Small intestine (tissue), 7 donors: Measurements from ENCODE around the gene SERBP1. TPM values are rescaled to one million over a fixed set of nuclear protein-coding genes. Genes with fewer than 3 reads are reported as not detected.
"Not testable (repeated sequence)": the region's sequence is repeated elsewhere in the genome, so short reads cannot be mapped to it uniquely, and the experiment has no call there.

Experiments
- DNase-seq, 2 donors: peaks; one replicate each; pipeline versions ENCODE4 v3.0.0 to v3.0.0-alpha.2; 2013
- FAIRE-seq: peaks from 2 replicates; lab custom pipeline; 2012; peaks lifted over from hg19 to GRCh38; lab: Jason Lieb, UNC
- H3K27ac ChIP-seq, 3 donors: one replicate each; pipeline ENCODE4 v1.5.1; 2013; ENCODE audit warnings: low read length in 2 of 3, mild to moderate bottlenecking in 2 of 3, control low read depth in 1 of 3, inconsistent platforms in 1 of 3, low read depth in 1 of 3, moderate library complexity in 1 of 3
- H3K27me3 ChIP-seq, 3 donors: one replicate each; pipeline ENCODE4 v1.6.1; 2013; ENCODE audit warnings: low read length in 3 of 3, inconsistent platforms in 1 of 3; ENCODE audit not compliant: control insufficient read depth in 3 of 3, insufficient read depth in 3 of 3
- H3K36me3 ChIP-seq, 3 donors: one replicate each; pipeline ENCODE4 v1.6.1; 2013; ENCODE audit warnings: low read length in 3 of 3, inconsistent platforms in 1 of 3, low read depth in 1 of 3, mild to moderate bottlenecking in 1 of 3, moderate library complexity in 1 of 3; ENCODE audit not compliant: control insufficient read depth in 3 of 3, insufficient read depth in 2 of 3
- H3K4me1 ChIP-seq, 3 donors: one replicate each; pipeline ENCODE4 v1.6.1; 2013; ENCODE audit warnings: low read length in 2 of 3, inconsistent platforms in 1 of 3, low read depth in 1 of 3, mild to moderate bottlenecking in 1 of 3, moderate library complexity in 1 of 3; ENCODE audit not compliant: control insufficient read depth in 3 of 3, insufficient read depth in 2 of 3
- H3K4me3 ChIP-seq, 3 donors: one replicate each; pipeline ENCODE4 v1.5.1; 2013; ENCODE audit warnings: low read length in 3 of 3, control low read depth in 1 of 3, inconsistent platforms in 1 of 3, low read depth in 1 of 3, mild to moderate bottlenecking in 1 of 3, moderate library complexity in 1 of 3
- H3K9me3 ChIP-seq, 2 donors: one replicate each; pipeline ENCODE4 v1.6.1; 2013; ENCODE audit warnings: low read depth in 1 of 2, low read length in 1 of 2; ENCODE audit not compliant: control insufficient read depth in 2 of 2, insufficient read depth in 1 of 2
- WGBS, 3 donors: extraction: QIAGEN DNeasy Blood & Tissue Kit; methylation state at CpG; one replicate each; pipeline ENCODE4 v1.1.7; 2013; 5-methylcytosine and 5-hydroxymethylcytosine counted together
- polyA plus RNA-seq, 4 donors: library from polyadenylated mRNA; stranded (reverse) in 3 of 4; unstranded in 1 of 4; fragments of 200-250 nt in 3 of 4; fragments of 120-200 nt in 1 of 4; gene quantifications; one replicate each; pipeline versions ENCODE4 v1.2.1 to v1.2.3, GENCODE V29; 2013
- donor health status: healthy with polysubstance abuse.
- donor health status: control.
- donor health status: control.
- donor health status: Bipolar disorder and iron deficiency.
- donor health status: healthy.

SERBP1 gene
- polyA plus RNA-seq, 4 donors, result 90.8 to 311 (median 153) TPM

DNA sequence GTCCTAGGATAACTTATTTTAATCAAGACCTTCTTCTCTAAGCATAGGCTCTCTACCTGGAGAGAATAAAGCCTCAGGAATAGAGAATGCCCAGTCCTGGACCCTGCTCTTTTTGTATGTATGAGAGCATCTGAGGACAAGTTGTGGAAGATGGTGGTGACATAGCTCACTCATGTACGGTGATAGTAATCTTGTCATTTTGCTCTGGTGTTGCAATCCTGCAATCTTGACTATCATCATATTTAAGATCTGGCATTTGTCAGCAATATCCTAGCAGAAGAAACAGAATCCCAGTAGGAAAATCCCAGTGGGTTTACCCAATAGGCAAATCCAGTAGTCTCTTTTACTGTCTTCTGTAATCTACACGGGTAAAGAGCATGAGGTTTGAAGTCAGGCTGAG, 21.6 kb upstream of the SERBP1 start:
- DNase-seq (no peak), FAIRE-seq (no peak)
- no peaks in the 10 kb centered on the region for H3K9me3 ChIP-seq
- no peaks in the 10 kb centered on the region for H3K4me1 ChIP-seq
- no peak overlapping the region for H3K27ac ChIP-seq
- 78 to 88% (median 87%) methylated on average over 2 of the region's 2 CpGs for WGBS, 3 donors
- no peaks in the 10 kb centered on the region for H3K36me3 ChIP-seq
- H3K27me3 ChIP-seq, result no peaks in the 10 kb centered on the region
- H3K4me3 ChIP-seq, result no peak overlapping the region

DNA sequence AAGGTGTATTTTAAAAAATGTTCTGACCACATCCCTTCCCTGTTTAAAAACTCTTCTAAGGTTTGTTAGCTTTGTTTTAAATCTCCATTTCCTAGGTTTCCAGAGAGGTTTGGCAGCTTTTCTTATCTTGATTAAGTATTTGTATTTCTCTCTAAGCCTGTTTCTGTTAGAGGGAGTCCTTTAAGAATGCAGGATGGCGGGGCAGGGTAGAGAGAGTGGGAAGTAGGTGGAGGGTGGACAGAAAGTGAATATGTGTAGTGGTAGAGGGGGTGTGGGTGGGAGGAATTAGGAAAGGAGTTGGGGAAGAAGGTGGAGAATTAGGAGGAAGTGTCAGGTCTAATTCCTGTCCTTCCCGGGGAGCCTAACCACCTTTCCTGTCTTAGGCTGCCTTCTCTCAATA, 21.2 kb upstream of the SERBP1 start:
- DNase-seq (no peak), FAIRE-seq (no peak)
- H3K4me1 ChIP-seq, result no peaks in the 10 kb centered on the region
- no peak overlapping the region for H3K4me3 ChIP-seq
- H3K9me3 ChIP-seq, result no peaks in the 10 kb centered on the region
- H3K36me3 ChIP-seq, result no peaks in the 10 kb centered on the region
- no peak overlapping the region for H3K27ac ChIP-seq
- no peaks in the 10 kb centered on the region for H3K27me3 ChIP-seq
- 67 to 68% (median 67%) methylated on average over 2 of the region's 2 CpGs for WGBS, 3 donors

DNA sequence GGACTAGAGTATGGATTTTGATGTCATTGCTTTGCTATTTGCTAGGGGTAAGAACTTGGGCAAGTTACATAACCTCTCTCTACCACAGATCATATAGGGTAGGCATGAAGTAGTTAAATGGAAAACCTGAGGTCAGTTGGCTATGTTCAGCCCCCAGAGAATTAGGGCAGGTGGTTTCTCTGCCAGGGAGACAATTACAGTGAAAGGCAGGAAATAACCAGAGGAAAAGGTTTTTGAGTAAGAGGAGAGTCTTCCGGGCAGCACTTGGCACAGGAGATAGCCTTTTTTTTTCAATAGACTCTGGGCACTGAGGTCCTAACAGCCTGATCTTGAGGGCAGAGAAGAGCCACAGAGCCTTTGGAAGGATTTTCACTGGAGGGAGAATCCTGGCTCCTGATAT, 16.7 kb upstream of the SERBP1 start:
- FAIRE-seq (no peak), DNase-seq (no peak)
- H3K27me3 ChIP-seq, result no peaks in the 10 kb centered on the region
- WGBS, 3 donors, result 29 to 48% (median 38%) methylated on average over 1 of the region's 1 CpG
- no peak overlapping the region for H3K4me3 ChIP-seq
- no peaks in the 10 kb centered on the region for H3K4me1 ChIP-seq
- no peak overlapping the region for H3K27ac ChIP-seq
- H3K36me3 ChIP-seq, result no peaks in the 10 kb centered on the region
- H3K9me3 ChIP-seq, result no peaks in the 10 kb centered on the region

DNA sequence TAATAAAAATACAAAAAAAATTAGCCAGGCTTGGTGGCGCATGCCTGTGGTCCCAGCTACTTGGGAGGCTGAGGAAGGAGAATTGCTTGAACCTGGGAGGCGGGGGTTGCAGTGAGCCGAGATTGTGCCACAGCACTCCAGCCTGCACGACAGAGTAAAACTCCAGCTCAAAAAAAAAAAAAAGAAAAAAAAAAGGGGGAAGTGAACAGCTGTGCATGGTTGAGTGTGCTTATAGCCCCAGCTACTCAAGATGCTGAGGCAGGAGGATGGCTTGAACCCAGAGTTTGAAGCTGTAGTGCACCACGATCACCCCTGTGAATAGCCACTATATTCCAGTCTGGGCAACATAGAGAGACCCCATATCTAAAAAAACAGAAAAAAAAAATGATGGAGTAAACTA, 15.8 kb upstream of the SERBP1 start:
- FAIRE-seq, result not testable (repeated sequence)
- WGBS, 3 donors, result 74 to 85% (median 79%) methylated on average over 5 of the region's 5 CpGs

DNA sequence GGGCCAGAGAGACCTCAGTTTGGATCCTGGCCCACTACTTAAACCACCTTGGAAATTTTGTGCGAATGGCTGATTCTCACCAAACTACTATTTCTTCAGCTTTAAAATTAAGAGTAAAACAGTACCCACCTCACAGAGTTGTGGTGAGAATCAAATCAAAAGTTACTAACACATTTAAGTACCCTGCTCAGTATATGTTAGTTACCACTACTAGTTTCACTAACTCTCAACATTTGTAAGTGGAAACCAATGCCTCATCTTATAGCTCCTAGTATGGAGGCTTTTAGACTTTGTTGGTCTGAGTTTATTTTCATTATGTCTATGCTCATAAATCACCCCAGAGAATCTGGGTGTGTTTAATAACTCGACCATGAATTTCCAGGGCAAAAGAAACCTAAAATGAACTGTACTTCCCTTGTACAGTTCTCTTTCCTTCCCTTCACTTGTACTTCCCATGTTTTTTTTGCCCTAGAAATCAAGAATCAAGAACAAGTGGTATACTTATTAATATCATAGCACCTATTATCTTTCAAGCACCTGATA, 11.6 kb upstream of the SERBP1 start:
- H3K4me3 ChIP-seq, result no peak overlapping the region
- no peaks in the 10 kb centered on the region for H3K9me3 ChIP-seq
- 55 to 67% (median 65%) methylated on average over 2 of the region's 2 CpGs for WGBS, 3 donors
- no peaks in the 10 kb centered on the region for H3K27me3 ChIP-seq
- no peak overlapping the region for H3K27ac ChIP-seq
- H3K36me3 ChIP-seq, result no peaks in the 10 kb centered on the region
- H3K4me1 ChIP-seq, result peaks cover 0 to 3% (median 0%) of the 10 kb centered on the region in 3 donors
- FAIRE-seq (no peak), DNase-seq (no peak)

More for the DNA sequence above, 15.8 kb upstream of the SERBP1 start:
- not testable (repeated sequence) for H3K27me3 ChIP-seq, H3K27ac ChIP-seq, H3K4me1 ChIP-seq, DNase-seq, H3K36me3 ChIP-seq, H3K9me3 ChIP-seq, H3K4me3 ChIP-seq

DNA sequence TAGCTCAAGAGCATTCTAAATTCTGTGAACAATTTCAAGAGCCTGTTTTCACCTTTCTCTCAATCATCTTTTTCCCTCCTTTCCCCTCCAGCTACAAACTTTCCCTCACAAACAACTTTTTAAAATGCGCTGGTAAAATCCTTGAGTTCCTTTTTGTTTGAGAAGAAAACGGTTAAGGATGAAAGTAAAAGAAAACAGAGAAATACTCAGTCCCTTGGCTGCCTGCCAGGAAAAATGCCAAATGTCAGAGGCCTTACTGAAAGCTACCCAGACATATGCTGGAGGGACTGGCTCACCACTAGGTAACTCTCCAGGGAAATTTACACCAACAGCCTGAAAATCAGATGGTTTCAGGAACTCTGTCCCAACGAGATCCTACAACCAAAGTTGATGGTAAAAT, 11.0 kb upstream of the SERBP1 start:
- Histone ChIP-seq H3K36me3 (no peaks in the 10 kb centered on the region), H3K4me1 (peaks cover 0 to 3% (median 0%) of the 10 kb centered on the region in 3 donors), H3K4me3 (no peak overlapping the region), H3K27me3 (no peaks in the 10 kb centered on the region), H3K27ac (no peak overlapping the region), H3K9me3 (no peaks in the 10 kb centered on the region)
- 43 to 55% (median 54%) methylated on average over 3 of the region's 3 CpGs for WGBS, 3 donors
- DNase-seq (no peak), FAIRE-seq (no peak)

DNA sequence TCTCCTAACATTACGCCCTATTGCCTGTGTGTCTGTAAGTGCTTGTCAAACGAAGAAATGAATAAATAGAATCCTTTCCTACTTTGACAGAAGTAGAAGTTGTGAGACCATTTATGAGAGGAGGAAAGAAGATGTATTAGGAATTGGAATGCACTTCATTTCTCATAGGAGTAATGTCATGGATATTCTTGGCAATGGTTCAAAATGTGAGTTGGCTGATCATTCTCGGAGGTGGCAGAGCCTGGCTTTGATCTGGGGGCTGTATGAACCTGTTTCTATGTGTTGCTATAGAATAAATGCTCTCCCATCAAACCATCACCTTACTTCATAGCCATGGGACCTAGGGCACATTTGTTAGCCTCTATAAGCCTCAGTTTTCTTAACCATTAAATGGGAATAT, 10.1 kb upstream of the SERBP1 start:
- no peak for DNase-seq
- 75 to 85% (median 80%) methylated on average over 3 of the region's 3 CpGs for WGBS, 3 donors
- Histone ChIP-seq H3K27ac (no peak overlapping the region), H3K4me3 (no peak overlapping the region), H3K27me3 (no peaks in the 10 kb centered on the region), H3K36me3 (no peaks in the 10 kb centered on the region), H3K9me3 (no peaks in the 10 kb centered on the region), H3K4me1 (peaks cover 0 to 3% (median 0%) of the 10 kb centered on the region in 3 donors)
- no peak for FAIRE-seq

DNA sequence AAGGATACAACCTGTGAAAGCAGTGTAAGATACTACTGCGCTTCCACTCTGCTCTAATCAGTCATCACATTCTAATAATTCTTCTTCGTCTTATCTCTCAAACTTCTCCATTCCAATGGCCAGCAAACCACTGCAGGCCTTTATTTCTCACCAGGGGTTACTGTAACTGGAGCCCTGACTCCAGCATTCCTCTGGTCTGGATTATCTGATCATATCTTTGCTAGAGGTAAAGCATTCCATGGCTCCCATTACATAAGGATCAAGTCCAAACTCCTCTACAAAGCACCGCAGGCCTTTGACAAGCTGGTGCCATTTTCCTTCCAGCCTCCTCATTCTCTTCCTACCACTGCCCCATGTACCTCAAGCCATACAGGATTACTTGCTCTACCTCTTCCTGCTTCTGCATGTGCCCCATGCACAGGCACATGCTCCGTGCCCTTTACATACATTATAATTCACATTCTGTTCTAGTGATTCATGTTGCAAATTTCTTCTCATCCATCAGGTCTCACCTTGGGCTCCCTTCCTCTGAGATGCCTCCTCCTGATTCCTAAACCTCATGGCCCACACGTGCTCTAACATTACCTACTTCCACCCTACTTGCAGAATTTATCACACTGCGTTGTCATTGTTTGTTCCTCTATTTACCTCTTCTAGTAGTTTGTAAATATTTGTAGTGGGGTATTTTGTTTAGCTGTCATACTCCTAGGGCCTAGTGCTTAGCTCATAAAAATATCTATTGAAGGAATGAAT, 9.3 kb upstream of the SERBP1 start:
- H3K9me3 ChIP-seq, result no peaks in the 10 kb centered on the region
- H3K27ac ChIP-seq, result no peak overlapping the region
- peaks cover 0 to 3% (median 0%) of the 10 kb centered on the region in 3 donors for H3K4me1 ChIP-seq
- no peak for FAIRE-seq
- no peak overlapping the region for H3K4me3 ChIP-seq
- WGBS, 3 donors, result 90 to 93% (median 92%) methylated on average over 6 of the region's 6 CpGs
- H3K36me3 ChIP-seq, result no peaks in the 10 kb centered on the region
- no peak for DNase-seq
- no peaks in the 10 kb centered on the region for H3K27me3 ChIP-seq
